Keratinocyte (primary cell): ENCODE measurements around the gene LRRC75B. TPM values are rescaled to one million over a fixed set of nuclear protein-coding genes. Genes with fewer than 3 reads are reported as not detected.
"Not testable (repeated sequence)": the region's sequence is repeated elsewhere in the genome, so short reads cannot be mapped to it uniquely, and the experiment has no call there.

Source experiments
- DNase-seq: peaks from one replicate; pipeline ENCODE4 v3.0.0-alpha.2; 2011; ENCODE audit warnings: low read depth, missing footprints, low spot score
- FAIRE-seq: peaks from 2 replicates; lab custom pipeline; 2011; peaks lifted over from hg19 to GRCh38; lab: Jason Lieb, UNC
- H2AFZ ChIP-seq: 2 replicates; pipeline ENCODE4 v1.6.0; 2012; ENCODE audit warnings: low read length, control low read depth, inconsistent platforms; ENCODE audit not compliant: control insufficient read depth
- H3K27ac ChIP-seq: 2 replicates; pipeline ENCODE4 v1.5.1; 2011; ENCODE audit warnings: low read length; ENCODE audit not compliant: control insufficient read depth, insufficient read depth
- H3K27me3 ChIP-seq: 3 replicates; pipeline ENCODE4 v1.6.0; 2011; ENCODE audit warnings: low read length; ENCODE audit not compliant: control insufficient read depth, insufficient read depth; ENCODE audit errors: extremely low read depth
- H3K36me3 ChIP-seq, 2 experiments: 2 replicates in 1 of 2; 3 replicates in 1 of 2; pipeline ENCODE4 v1.5.1; 2011; ENCODE audit warnings: low read length in 2 of 2, mild to moderate bottlenecking in 1 of 2; ENCODE audit not compliant: control insufficient read depth in 2 of 2, insufficient read depth in 2 of 2; ENCODE audit errors: extremely low read depth in 1 of 2
- H3K4me1 ChIP-seq: 3 replicates; pipeline ENCODE4 v1.5.1; 2011; ENCODE audit warnings: low read length; ENCODE audit not compliant: control insufficient read depth, insufficient read depth; ENCODE audit errors: extremely low read depth
- H3K4me2 ChIP-seq: 3 replicates; pipeline ENCODE4 v1.6.0; 2011; ENCODE audit warnings: low read depth, low read length; ENCODE audit not compliant: control insufficient read depth, insufficient read depth; ENCODE audit errors: extremely low read depth
- H3K4me3 ChIP-seq, 3 experiments: fragments of 200-600 bp in 1 of 3; sonication (generic) in 1 of 3; 2 replicates in 2 of 3; 3 replicates in 1 of 3; pipeline ENCODE4 v1.5.1; 2011 to 2016; ENCODE audit warnings: low read length in 3 of 3, mild to moderate bottlenecking in 3 of 3, control low read depth in 2 of 3, inconsistent platforms in 1 of 3, low read depth in 1 of 3, mixed read lengths in 1 of 3, mixed run types in 1 of 3, moderate library complexity in 1 of 3; ENCODE audit not compliant: control insufficient read depth in 2 of 3, insufficient read depth in 2 of 3; ENCODE audit errors: extremely low read depth in 1 of 3
- H3K79me2 ChIP-seq: 2 replicates; pipeline ENCODE4 v1.6.0; 2012; ENCODE audit warnings: low read length; ENCODE audit not compliant: control insufficient read depth, insufficient read depth
- H3K9ac ChIP-seq: 3 replicates; pipeline ENCODE4 v1.6.0; 2011; ENCODE audit warnings: low read length; ENCODE audit not compliant: control insufficient read depth, insufficient read depth; ENCODE audit errors: extremely low read depth
- H3K9me1 ChIP-seq: 3 replicates; pipeline ENCODE4 v1.6.0; 2011; ENCODE audit warnings: low read length; ENCODE audit not compliant: control insufficient read depth, insufficient read depth; ENCODE audit errors: extremely low read depth
- H3K9me3 ChIP-seq: 2 replicates; pipeline ENCODE4 v1.5.1; 2012; ENCODE audit warnings: low read depth, low read length; ENCODE audit not compliant: control insufficient read depth
- H4K20me1 ChIP-seq: 3 replicates; pipeline ENCODE4 v1.6.0; 2011; ENCODE audit warnings: low read length; ENCODE audit not compliant: control insufficient read depth, insufficient read depth; ENCODE audit errors: extremely low read depth
- EZH2 ChIP-seq: IDR thresholded peaks from one replicate; pipeline ENCODE4 v1.6.1; 2012; ENCODE audit warnings: inconsistent platforms, mild to moderate bottlenecking, low read length, moderate library complexity
- dilution Hi-C: fragments of 300-500 bp; cut with MboI; formaldehyde crosslinking; loops from one replicate; pipeline ENCODE4 v1.7.0; 2020; ENCODE audit warnings: low sequenced_read_pairs; ENCODE audit not compliant: extremely low pct_ligation_motif_present
- polyA plus RNA-seq, 5 experiments: library from polyadenylated mRNA; depleted of rRNA in 3 of 5; stranded (reverse) in 3 of 5; stranded (forward) in 1 of 5; unstranded in 1 of 5; fragments of >200 nt; gene quantifications; 1 replicate in 1 of 5; 2 replicates in 3 of 5; 3 replicates in 1 of 5; pipeline versions ENCODE4 v1.2.1 to v1.2.3, GENCODE V29; 2011 to 2012; ENCODE audit warnings: missing spikeins in 2 of 5, low read depth in 1 of 5, low replicate concordance in 1 of 5
- TF ChIP-seq, protein P1 (sequence below), 3 experiments: IDR thresholded peaks in 1 of 3; conservative IDR thresholded peaks in 1 of 3; optimal IDR thresholded peaks in 1 of 3; 2 replicates in 2 of 3; 3 replicates in 1 of 3; pipeline versions ENCODE3 to v1.5.1; 2011; ENCODE audit warnings: low read length in 3 of 3, mild to moderate bottlenecking in 3 of 3, moderate library complexity in 2 of 3, control low read depth in 1 of 3, inconsistent platforms in 1 of 3; ENCODE audit not compliant: insufficient read depth in 2 of 3; ENCODE audit errors: extremely low read depth in 1 of 3

Gene LRRC75B
- polyA plus RNA-seq, 1 donor (not counting 4 experiments of a cell fraction or from before 2014, with no cell fraction given) = 4.3 TPM

- H4K20me1 ChIP-seq = no peaks in the 10 kb centered on the region
- no peak overlapping the region for H3K9ac ChIP-seq
- H3K36me3 ChIP-seq = no peaks in the 10 kb centered on the region
- no peak for TF ChIP-seq EZH2
- TF ChIP-seq, protein P1, sequence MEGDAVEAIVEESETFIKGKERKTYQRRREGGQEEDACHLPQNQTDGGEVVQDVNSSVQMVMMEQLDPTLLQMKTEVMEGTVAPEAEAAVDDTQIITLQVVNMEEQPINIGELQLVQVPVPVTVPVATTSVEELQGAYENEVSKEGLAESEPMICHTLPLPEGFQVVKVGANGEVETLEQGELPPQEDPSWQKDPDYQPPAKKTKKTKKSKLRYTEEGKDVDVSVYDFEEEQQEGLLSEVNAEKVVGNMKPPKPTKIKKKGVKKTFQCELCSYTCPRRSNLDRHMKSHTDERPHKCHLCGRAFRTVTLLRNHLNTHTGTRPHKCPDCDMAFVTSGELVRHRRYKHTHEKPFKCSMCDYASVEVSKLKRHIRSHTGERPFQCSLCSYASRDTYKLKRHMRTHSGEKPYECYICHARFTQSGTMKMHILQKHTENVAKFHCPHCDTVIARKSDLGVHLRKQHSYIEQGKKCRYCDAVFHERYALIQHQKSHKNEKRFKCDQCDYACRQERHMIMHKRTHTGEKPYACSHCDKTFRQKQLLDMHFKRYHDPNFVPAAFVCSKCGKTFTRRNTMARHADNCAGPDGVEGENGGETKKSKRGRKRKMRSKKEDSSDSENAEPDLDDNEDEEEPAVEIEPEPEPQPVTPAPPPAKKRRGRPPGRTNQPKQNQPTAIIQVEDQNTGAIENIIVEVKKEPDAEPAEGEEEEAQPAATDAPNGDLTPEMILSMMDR (optimal IDR thresholded peaks at IDR 0.05 in 1 of 3, IDR thresholded peaks at IDR 0.05 in 1 of 3, conservative IDR thresholded peaks at IDR 0.05 in 1 of 3; ENCODE audit: extremely low read depth in 1 of 3, insufficient read depth in 2 of 3, low read length in 3 of 3) = peak in 1 of 3 experiments; percentile 6
- H3K79me2 ChIP-seq = no peaks in the 10 kb centered on the region
- dilution Hi-C loops = no loop called here
- no peak for FAIRE-seq
- H3K9me3 ChIP-seq = no peaks in the 10 kb centered on the region
- H3K27ac ChIP-seq = no peak overlapping the region
- H3K4me2 ChIP-seq = no peak overlapping the region
- H3K9me1 ChIP-seq = no peaks in the 10 kb centered on the region
- no peak overlapping the region for H3K4me3 ChIP-seq
- peaks cover 22% of the 10 kb centered on the region for H3K4me1 ChIP-seq
- H3K27me3 ChIP-seq = no peaks in the 10 kb centered on the region
- H2AFZ ChIP-seq = no peak overlapping the region
- no peak for DNase-seq
Observed at GRCh38 chr22:24599514-24599913, 6.6 kb upstream of the LRRC75B start.

GRCh38 chr22:24597076-24597475 lies 4.2 kb upstream of the LRRC75B start:
- H3K79me2 ChIP-seq, H3K36me3 ChIP-seq, H3K9me1 ChIP-seq, FAIRE-seq, H3K27ac ChIP-seq, H3K4me3 ChIP-seq, H3K27me3 ChIP-seq, H3K9me3 ChIP-seq, H3K4me2 ChIP-seq, H3K9ac ChIP-seq, DNase-seq, dilution Hi-C loops, H2AFZ ChIP-seq, H4K20me1 ChIP-seq: not testable (repeated sequence)
- peaks cover 23% of the 10 kb centered on the region for H3K4me1 ChIP-seq

- H2AFZ ChIP-seq = no peak overlapping the region
- no peak for FAIRE-seq
- no peaks in the 10 kb centered on the region for H3K9me3 ChIP-seq
- no peak for DNase-seq
- no peak overlapping the region for H3K4me2 ChIP-seq
- no peaks in the 10 kb centered on the region for H3K79me2 ChIP-seq
- dilution Hi-C loops = no loop called here
- H3K9me1 ChIP-seq = no peaks in the 10 kb centered on the region
- H3K4me3 ChIP-seq = no peak overlapping the region
- no peak overlapping the region for H3K27ac ChIP-seq
- no peaks in the 10 kb centered on the region for H3K36me3 ChIP-seq
- no peaks in the 10 kb centered on the region for H4K20me1 ChIP-seq
- H3K4me1 ChIP-seq = peaks cover 23% of the 10 kb centered on the region
- no peaks in the 10 kb centered on the region for H3K27me3 ChIP-seq
- no peak for TF ChIP-seq EZH2
- TF ChIP-seq, protein P1 (optimal IDR thresholded peaks at IDR 0.05 in 1 of 3, IDR thresholded peaks at IDR 0.05 in 1 of 3, conservative IDR thresholded peaks at IDR 0.05 in 1 of 3; ENCODE audit: extremely low read depth in 1 of 3, insufficient read depth in 2 of 3, low read length in 3 of 3) = no peak
- H3K9ac ChIP-seq = no peak overlapping the region
Observed at GRCh38 chr22:24595863-24596262, 3.0 kb upstream of the LRRC75B start.
